ENCODE data around the gene MED16.

Gene MED16

GRCh38 chr19:892894-893689 is at the start of gene MED16, which contains the start of gene RNU6-9:
TSS of gene MED16 (minus strand) at chr19:893187. CDS start at chr19:891131, 2,056 bp downstream.
TSS of gene RNU6-9 (plus strand) at chr19:893484.
- H3K4me3 ChIP-seq (ENCODE audit: low read depth, low read length): peak within 1 kb of the TSS; percentile 79

GRCh38 chr19:942133-942645 is 49.2 kb upstream of the MED16 start:
- no peak overlapping the region for H3K4me3 ChIP-seq (ENCODE audit: low read depth, low read length)

GRCh38 chr19:941292-942132 is 48.5 kb upstream of the MED16 start:
- no peak overlapping the region for H3K4me3 ChIP-seq (ENCODE audit: low read depth, low read length)

GRCh38 chr19:940591-941291 is 47.8 kb upstream of the MED16 start:
- H3K4me3 ChIP-seq (ENCODE audit: low read depth, low read length): no peak overlapping the region

- no peak overlapping the region for H3K4me3 ChIP-seq (ENCODE audit: low read depth, low read length)
These were observed 46.9 kb upstream of the MED16 start for GRCh38 chr19:939922-940321.

- H3K4me3 ChIP-seq (ENCODE audit: low read depth, low read length): no peak overlapping the region
These were observed 46.5 kb upstream of the MED16 start for GRCh38 chr19:939439-939838.

GRCh38 chr19:938233-938923 is 45.4 kb upstream of the MED16 start:
- H3K4me3 ChIP-seq (ENCODE audit: low read depth, low read length): no peak overlapping the region

- H3K4me3 ChIP-seq (ENCODE audit: low read depth, low read length): no peak overlapping the region
These were observed 44.3 kb upstream of the MED16 start for GRCh38 chr19:937259-937694.

- H3K4me3 ChIP-seq (ENCODE audit: low read depth, low read length): no peak overlapping the region
These were observed 43.2 kb upstream of the MED16 start for GRCh38 chr19:936175-936546.

GRCh38 chr19:934865-935479 is 42.0 kb upstream of the MED16 start:
- no peak overlapping the region for H3K4me3 ChIP-seq (ENCODE audit: low read depth, low read length)

- no peak overlapping the region for H3K4me3 ChIP-seq (ENCODE audit: low read depth, low read length)
These were observed 41.3 kb upstream of the MED16 start for GRCh38 chr19:934197-934840.

GRCh38 chr19:933553-933882 is 40.5 kb upstream of the MED16 start:
- no peak overlapping the region for H3K4me3 ChIP-seq (ENCODE audit: low read depth, low read length)

GRCh38 chr19:932648-933552 is 39.9 kb upstream of the MED16 start:
- H3K4me3 ChIP-seq (ENCODE audit: low read depth, low read length): no peak overlapping the region

- no peak overlapping the region for H3K4me3 ChIP-seq (ENCODE audit: low read depth, low read length)
These were observed 39.1 kb upstream of the MED16 start for GRCh38 chr19:931860-932647.

GRCh38 chr19:929891-930258 is 36.9 kb upstream of the MED16 start:
- no peak overlapping the region for H3K4me3 ChIP-seq (ENCODE audit: low read depth, low read length)

- H3K4me3 ChIP-seq (ENCODE audit: low read depth, low read length): no peak overlapping the region
These were observed 36.4 kb upstream of the MED16 start for GRCh38 chr19:929203-929890.

- H3K4me3 ChIP-seq (ENCODE audit: low read depth, low read length): no peak overlapping the region
These were observed 35.6 kb upstream of the MED16 start for GRCh38 chr19:928471-929202.

All from iPS-11a (cell line).